ENCODE results near the gene OTC.

GRCh38 chrX:38313190-38313589 is 39.2 kb upstream of the OTC start:
- TF ChIP-seq TAF1 (conservative IDR thresholded peaks at IDR 0.05) (no peak), CTCF (IDR thresholded peaks at IDR 0.05; ENCODE audit: low read depth, low read length, missing input control) (no peak), EGR1 (IDR thresholded peaks at IDR 0.05; ENCODE audit: low read depth in 2 of 2) (no peak), REST (IDR thresholded peaks at IDR 0.05) (no peak)

All from liver (tissue), 3 donors.